Measurements from ENCODE around the gene GOLM1. TPM values are rescaled to one million over a fixed set of nuclear protein-coding genes. Genes with fewer than 3 reads are reported as not detected.

Gene GOLM1
- total RNA-seq, 2 donors from 2014 or later = 337 to 393 TPM

GRCh38 chr9:85978496-85978895, 120.9 kb downstream of the GOLM1 start:
- intact Hi-C loops (cut with DNase I) = no loop called here
- TF ChIP-seq CTCF (IDR thresholded peaks at IDR 0.05) = no peak
- H3K27me3 ChIP-seq = no peaks in the 10 kb centered on the region
- H3K9ac ChIP-seq (ENCODE audit: low read depth in 2 of 2, low read length in 2 of 2) = no peak overlapping the region
- no peaks in the 10 kb centered on the region for H3K9me3 ChIP-seq
- H3K36me3 ChIP-seq = peaks cover 7% of the 10 kb centered on the region
- DNase-seq = no peak
- H3K4me1 ChIP-seq = no peaks in the 10 kb centered on the region
- no peak overlapping the region for H3K27ac ChIP-seq
- H3K4me3 ChIP-seq = no peak overlapping the region

Other genes with a start within 250 kb of the GOLM1 start
- gene NAA35, start 158.4 kb downstream of the GOLM1 start, total RNA-seq = 10 to 100 TPM; 29.2 to 40.2 TPM
- not detected for gene C9orf153, start 160.1 kb upstream of the GOLM1 start, total RNA-seq
- gene ISCA1, start 183.0 kb upstream of the GOLM1 start, total RNA-seq = 10 to 100 TPM; 20.3 to 22.4 TPM

Data from colonic mucosa (tissue), 4 donors.